ENCODE results near the gene ARHGAP30.

The ARHGAP30 gene

DNA sequence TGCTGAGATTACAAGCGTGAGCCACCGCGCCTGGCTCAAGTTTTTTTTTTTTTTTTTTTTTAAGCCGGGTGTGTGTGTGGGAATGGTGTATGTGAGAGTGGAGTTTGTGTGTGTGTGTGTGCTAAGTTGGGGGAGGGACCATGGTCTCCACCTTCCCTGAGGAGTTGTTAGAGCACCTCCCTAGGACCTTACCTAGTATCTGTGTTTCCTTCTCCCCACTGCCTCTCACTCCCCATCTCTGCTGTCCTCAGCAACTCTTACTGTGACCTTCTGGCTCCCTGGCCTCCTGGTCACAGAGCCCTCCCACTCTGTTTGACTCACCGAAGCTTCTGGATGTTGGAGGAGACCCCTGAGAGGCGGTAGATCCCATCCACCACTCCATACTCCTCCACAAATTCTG lies 10.4 kb downstream of the ARHGAP30 start:
- TF ChIP-seq, protein P1, sequence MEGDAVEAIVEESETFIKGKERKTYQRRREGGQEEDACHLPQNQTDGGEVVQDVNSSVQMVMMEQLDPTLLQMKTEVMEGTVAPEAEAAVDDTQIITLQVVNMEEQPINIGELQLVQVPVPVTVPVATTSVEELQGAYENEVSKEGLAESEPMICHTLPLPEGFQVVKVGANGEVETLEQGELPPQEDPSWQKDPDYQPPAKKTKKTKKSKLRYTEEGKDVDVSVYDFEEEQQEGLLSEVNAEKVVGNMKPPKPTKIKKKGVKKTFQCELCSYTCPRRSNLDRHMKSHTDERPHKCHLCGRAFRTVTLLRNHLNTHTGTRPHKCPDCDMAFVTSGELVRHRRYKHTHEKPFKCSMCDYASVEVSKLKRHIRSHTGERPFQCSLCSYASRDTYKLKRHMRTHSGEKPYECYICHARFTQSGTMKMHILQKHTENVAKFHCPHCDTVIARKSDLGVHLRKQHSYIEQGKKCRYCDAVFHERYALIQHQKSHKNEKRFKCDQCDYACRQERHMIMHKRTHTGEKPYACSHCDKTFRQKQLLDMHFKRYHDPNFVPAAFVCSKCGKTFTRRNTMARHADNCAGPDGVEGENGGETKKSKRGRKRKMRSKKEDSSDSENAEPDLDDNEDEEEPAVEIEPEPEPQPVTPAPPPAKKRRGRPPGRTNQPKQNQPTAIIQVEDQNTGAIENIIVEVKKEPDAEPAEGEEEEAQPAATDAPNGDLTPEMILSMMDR (IDR thresholded peaks at IDR 0.05; ENCODE audit: low read depth, low read length), result no peak
- H3K4me3 ChIP-seq (replicated peaks in 1 of 2; ENCODE audit: low read depth in 2 of 2, low read length in 2 of 2), result no peak overlapping the region
- DNase-seq (ENCODE audit: low read depth in 2 of 2), result no peak

DNA sequence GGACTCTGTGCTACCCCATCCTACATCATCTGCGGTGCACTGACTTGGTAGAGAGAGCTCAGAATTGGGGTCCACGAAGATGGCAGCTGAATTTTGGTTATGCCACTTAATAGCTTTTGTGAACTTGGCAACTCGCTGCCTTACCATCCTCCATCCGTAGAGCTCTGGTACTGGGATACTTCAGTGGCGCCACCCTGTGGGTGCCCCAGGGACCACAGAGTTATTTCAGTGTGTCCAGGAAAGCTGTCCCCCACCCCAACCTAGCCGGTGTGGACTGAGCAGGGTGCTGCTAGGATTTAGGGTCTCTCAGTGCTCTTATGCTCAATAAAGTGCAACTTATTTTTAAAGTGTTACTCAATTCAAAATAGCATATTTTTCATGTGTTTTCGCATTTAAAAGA lies 14.9 kb downstream of the ARHGAP30 start:
- TF ChIP-seq, protein P1 (IDR thresholded peaks at IDR 0.05; ENCODE audit: low read depth, low read length), result no peak
- H3K4me3 ChIP-seq (replicated peaks in 1 of 2; ENCODE audit: low read depth in 2 of 2, low read length in 2 of 2), result no peak overlapping the region
- DNase-seq (ENCODE audit: low read depth in 2 of 2), result no peak

DNA sequence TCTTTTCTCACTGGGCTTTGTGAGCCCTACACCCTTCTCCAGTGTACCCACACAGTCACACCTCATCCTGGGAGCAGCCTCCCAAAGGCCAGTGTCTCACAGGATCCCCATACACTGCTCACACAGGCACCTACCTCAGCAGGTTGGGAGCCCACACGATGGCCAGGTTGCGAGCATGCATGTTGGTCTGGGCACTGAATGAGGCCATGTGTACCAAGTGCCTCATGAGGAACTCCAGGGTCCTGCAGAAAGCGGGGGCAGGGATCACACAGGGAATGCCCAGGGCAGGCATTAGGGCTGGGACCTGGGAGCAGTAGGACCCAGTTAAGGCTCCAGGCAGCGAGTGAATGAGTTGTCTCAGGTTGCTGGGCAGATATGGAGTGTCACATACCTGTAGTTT lies 15.5 kb downstream of the ARHGAP30 start:
- TF ChIP-seq, protein P1 (IDR thresholded peaks at IDR 0.05; ENCODE audit: low read depth, low read length), result no peak
- no peak overlapping the region for H3K4me3 ChIP-seq (replicated peaks in 1 of 2; ENCODE audit: low read depth in 2 of 2, low read length in 2 of 2)
- no peak for DNase-seq (ENCODE audit: low read depth in 2 of 2)

DNA sequence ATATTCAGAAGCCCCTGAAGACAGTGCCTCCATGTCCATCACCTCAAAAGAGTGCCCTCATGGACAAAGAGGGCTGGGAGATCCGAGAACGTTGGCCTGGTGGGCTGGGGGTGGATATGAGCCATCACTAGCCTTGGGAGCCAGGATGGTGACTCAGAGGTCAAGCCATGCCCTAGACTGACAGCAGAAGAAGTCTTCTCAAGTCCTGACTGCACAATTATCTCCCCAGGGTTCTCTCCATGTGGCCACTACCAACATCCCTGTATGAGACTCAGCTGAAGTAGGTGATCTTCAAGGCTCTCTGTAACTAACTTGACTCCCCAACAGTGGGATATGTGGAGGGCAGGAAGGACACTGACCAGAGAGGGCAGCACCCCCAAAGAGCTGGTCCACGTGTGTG lies 16.8 kb downstream of the ARHGAP30 start:
- TF ChIP-seq, protein P1 (IDR thresholded peaks at IDR 0.05; ENCODE audit: low read depth, low read length), result no peak
- DNase-seq (ENCODE audit: low read depth in 2 of 2), result no peak
- H3K4me3 ChIP-seq (replicated peaks in 1 of 2; ENCODE audit: low read depth in 2 of 2, low read length in 2 of 2), result no peak overlapping the region

DNA sequence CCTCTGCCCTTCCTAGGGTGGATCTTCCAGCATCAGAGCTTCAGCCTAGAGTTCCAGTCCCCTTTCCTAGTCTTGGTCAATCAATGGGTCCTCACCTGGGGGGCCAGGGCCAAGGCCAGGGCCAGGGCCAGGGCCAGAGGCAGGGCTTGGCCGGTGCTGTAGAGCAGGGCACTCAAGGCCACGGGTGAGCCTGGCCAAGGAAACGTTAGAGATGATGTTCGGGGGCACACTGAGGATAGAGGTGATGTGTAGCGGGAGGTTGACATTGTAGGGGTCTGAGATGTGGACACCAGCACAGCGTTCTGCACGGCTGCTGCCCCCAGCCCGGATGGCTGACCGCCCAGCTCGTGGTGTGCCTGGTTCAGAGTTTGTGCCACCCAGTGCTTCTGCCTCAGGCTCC lies 18.5 kb downstream of the ARHGAP30 start:
- no peak for DNase-seq (ENCODE audit: low read depth in 2 of 2)
- no peak overlapping the region for H3K4me3 ChIP-seq (replicated peaks in 1 of 2; ENCODE audit: low read depth in 2 of 2, low read length in 2 of 2)
- TF ChIP-seq, protein P1 (IDR thresholded peaks at IDR 0.05; ENCODE audit: low read depth, low read length), result no peak

DNA sequence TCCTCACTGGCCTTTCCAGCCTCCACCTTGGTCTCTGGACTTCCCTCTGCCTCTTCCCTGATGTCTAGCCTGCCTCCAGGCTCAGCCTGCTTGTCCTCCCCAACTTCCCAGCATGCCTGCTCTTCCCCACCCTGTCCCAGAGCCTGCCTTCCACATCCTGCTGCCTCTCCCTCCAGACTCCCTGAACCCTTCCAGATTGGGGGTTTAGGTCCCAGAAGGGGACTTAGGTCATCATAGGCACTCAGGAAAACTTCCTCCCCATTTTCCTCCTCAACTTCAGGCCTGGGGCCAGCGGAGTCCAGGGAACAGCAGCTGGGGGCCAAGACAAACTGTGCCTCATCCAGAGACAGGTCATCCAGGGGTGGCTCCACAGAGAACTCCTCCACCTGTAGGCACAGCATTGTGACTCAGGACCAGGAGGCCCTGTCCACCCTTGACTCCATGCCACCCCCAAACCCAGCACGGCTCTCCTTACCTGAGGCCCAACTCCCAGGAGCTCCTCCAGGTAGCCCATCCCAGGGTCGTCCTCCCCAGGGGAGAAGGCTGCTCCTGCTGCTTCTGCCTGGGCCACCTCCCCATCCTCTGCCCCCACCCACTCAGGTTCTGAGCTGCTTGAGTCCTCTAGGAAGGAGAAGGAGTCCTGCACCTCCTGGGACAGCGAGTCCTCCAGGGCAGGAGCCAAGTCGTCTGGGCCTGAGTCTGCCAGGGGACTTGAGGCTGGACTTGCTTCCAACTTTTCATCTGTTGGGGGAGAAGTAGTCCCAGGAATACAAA lies 20.6 kb downstream of the ARHGAP30 start:
- DNase-seq (ENCODE audit: low read depth in 2 of 2), result no peak
- TF ChIP-seq, protein P1 (IDR thresholded peaks at IDR 0.05; ENCODE audit: low read depth, low read length), result no peak
- H3K4me3 ChIP-seq (replicated peaks in 1 of 2; ENCODE audit: low read depth in 2 of 2, low read length in 2 of 2), result no peak overlapping the region

All from cardiac fibroblast (primary cell).